ENCODE measurements around the gene EPB41L5.
"Not testable (repeated sequence)": the region's sequence is repeated elsewhere in the genome, so short reads cannot be mapped to it uniquely, and the experiment has no call there.

EPB41L5 gene

GRCh38 chr2:120100627-120101026 lies 87.8 kb downstream of the EPB41L5 start:
- DNase-seq (ENCODE audit: low read depth in 2 of 2) = no peak

- DNase-seq (ENCODE audit: low read depth in 2 of 2) = no peak
Measured at GRCh38 chr2:120103723-120104467, 91.0 kb downstream of the EPB41L5 start.

- no peak for DNase-seq (ENCODE audit: low read depth in 2 of 2)
Measured at GRCh38 chr2:120104772-120105171, 91.9 kb downstream of the EPB41L5 start.

- DNase-seq (ENCODE audit: low read depth in 2 of 2) = no peak
Measured at GRCh38 chr2:120105360-120105759, 92.5 kb downstream of the EPB41L5 start.

- DNase-seq (ENCODE audit: low read depth in 2 of 2) = no peak
Measured at GRCh38 chr2:120108049-120108448, 95.2 kb downstream of the EPB41L5 start.

GRCh38 chr2:120108749-120109148 lies 95.9 kb downstream of the EPB41L5 start:
- DNase-seq (ENCODE audit: low read depth in 2 of 2) = no peak

- DNase-seq (ENCODE audit: low read depth in 2 of 2) = no peak
Measured at GRCh38 chr2:120109186-120110061, 96.5 kb downstream of the EPB41L5 start.

- no peak for DNase-seq (ENCODE audit: low read depth in 2 of 2)
Measured at GRCh38 chr2:120110062-120110362, 97.1 kb downstream of the EPB41L5 start.

GRCh38 chr2:120110507-120110906 lies 97.6 kb downstream of the EPB41L5 start:
- DNase-seq (ENCODE audit: low read depth in 2 of 2) = no peak

GRCh38 chr2:120111193-120111592 lies 98.3 kb downstream of the EPB41L5 start:
- no peak for DNase-seq (ENCODE audit: low read depth in 2 of 2)

GRCh38 chr2:120118018-120118417 lies 105.1 kb downstream of the EPB41L5 start:
- DNase-seq (ENCODE audit: low read depth in 2 of 2) = no peak

GRCh38 chr2:120118471-120118870 lies 105.6 kb downstream of the EPB41L5 start:
- DNase-seq (ENCODE audit: low read depth in 2 of 2) = no peak

GRCh38 chr2:120121337-120121736 lies 108.5 kb downstream of the EPB41L5 start:
- not testable (repeated sequence) for DNase-seq (ENCODE audit: low read depth in 2 of 2)

- no peak for DNase-seq (ENCODE audit: low read depth in 2 of 2)
Measured at GRCh38 chr2:120123090-120123489, 110.2 kb downstream of the EPB41L5 start.

GRCh38 chr2:120125195-120125594 lies 112.3 kb downstream of the EPB41L5 start:
- DNase-seq (ENCODE audit: low read depth in 2 of 2) = no peak

GRCh38 chr2:120128216-120128615 lies 115.3 kb downstream of the EPB41L5 start:
- DNase-seq (ENCODE audit: low read depth in 2 of 2) = no peak

- no peak for DNase-seq (ENCODE audit: low read depth in 2 of 2)
Measured at GRCh38 chr2:120132190-120132589, 119.3 kb downstream of the EPB41L5 start.

- no peak for DNase-seq (ENCODE audit: low read depth in 2 of 2)
Measured at GRCh38 chr2:120132691-120133090, 119.8 kb downstream of the EPB41L5 start.

- DNase-seq (ENCODE audit: low read depth in 2 of 2) = no peak
Measured at GRCh38 chr2:120133572-120134244, 120.8 kb downstream of the EPB41L5 start.

- no peak for DNase-seq (ENCODE audit: low read depth in 2 of 2)
Measured at GRCh38 chr2:120134263-120134662, 121.4 kb downstream of the EPB41L5 start.

GRCh38 chr2:120135013-120135412 lies 122.1 kb downstream of the EPB41L5 start:
- DNase-seq (ENCODE audit: low read depth in 2 of 2) = not testable (repeated sequence)

- DNase-seq (ENCODE audit: low read depth in 2 of 2) = no peak
Measured at GRCh38 chr2:120140866-120141265, 128.0 kb downstream of the EPB41L5 start.

Data from stimulated activated CD4-positive, alpha-beta T cell treated with anti-CD3 and anti-CD28 coated beads, Interleukin-12 subunit alpha, Interleukin-12 subunit beta, amount 100 ng/mL, for 24 hours (primary cell).